SK-N-SH treated with all-trans-retinoic acid at 6 μM for 48 hours (cell line): ENCODE data around the gene MAPK10.

Experiments used
- ATAC-seq: fragments of 200-7000 bp; cut with Tn5 transposase; 3 replicates; pipeline ENCODE4 v1.9.1; 2020; ENCODE audit warnings: mild to moderate bottlenecking, moderate library complexity
- ARNTL ChIP-seq: fragments of 450-650 bp; formaldehyde crosslinking; IDR thresholded peaks from 2 replicates; pipeline ENCODE4 v1.5.0; 2020; ENCODE audit warnings: low read depth, mild to moderate bottlenecking, moderate library complexity, borderline replicate concordance
- BACH2 ChIP-seq: fragments of 250-450 bp; sonication (Bioruptor Pico); IDR thresholded peaks from 2 replicates; pipeline ENCODE4 v1.9.0; 2021; ENCODE audit warnings: mild to moderate bottlenecking, borderline replicate concordance
- CREB5 ChIP-seq: fragments of 250-450 bp; sonication (Bioruptor Pico); IDR thresholded peaks from 2 replicates; pipeline ENCODE4 v1.5.1; 2020; ENCODE audit warnings: low read depth, mild to moderate bottlenecking, moderate library complexity
- CSRNP3 ChIP-seq: fragments of 250-450 bp; sonication (Bioruptor Pico); IDR thresholded peaks from 2 replicates; pipeline ENCODE4 v1.5.1; 2021; ENCODE audit warnings: mild to moderate bottlenecking, moderate library complexity
- ESRRG ChIP-seq: fragments of 250-450 bp; sonication (Bioruptor Pico); IDR thresholded peaks from 2 replicates; pipeline ENCODE4 v1.6.1; 2021; ENCODE audit warnings: mild to moderate bottlenecking
- GLIS3 ChIP-seq: fragments of 250-450 bp; sonication (Bioruptor Pico); IDR thresholded peaks from 2 replicates; pipeline ENCODE4 v1.5.0; 2020; ENCODE audit warnings: mild to moderate bottlenecking, moderate library complexity
- ISL1 ChIP-seq: fragments of 250-450 bp; sonication (Bioruptor Pico); IDR thresholded peaks from 2 replicates; pipeline ENCODE4 v2.1.2; 2022; ENCODE audit warnings: mild to moderate bottlenecking, moderate library complexity
- OSR1 ChIP-seq: fragments of 250-450 bp; sonication (Bioruptor Pico); IDR thresholded peaks from 2 replicates; pipeline ENCODE4 v1.8.0; 2022; ENCODE audit warnings: moderate library complexity, mild to moderate bottlenecking, inconsistent platforms
- POU6F1 ChIP-seq: fragments of 250-450 bp; sonication (Bioruptor Pico); IDR thresholded peaks from 2 replicates; pipeline ENCODE4 v1.8.0; 2021; ENCODE audit warnings: low read depth, mild to moderate bottlenecking, moderate library complexity, borderline replicate concordance
- PPARA ChIP-seq: fragments of 250-450 bp; sonication (Bioruptor Pico); IDR thresholded peaks from 2 replicates; pipeline ENCODE4 v1.5.0; 2020; ENCODE audit warnings: mild to moderate bottlenecking, borderline replicate concordance
- RARB ChIP-seq: fragments of 250-450 bp; sonication (Bioruptor Pico); IDR thresholded peaks from 2 replicates; pipeline ENCODE4 v1.8.0; 2021; ENCODE audit warnings: mild to moderate bottlenecking, moderate library complexity
- SNAI2 ChIP-seq: fragments of 250-450 bp; sonication (Bioruptor Pico); IDR thresholded peaks from 2 replicates; pipeline ENCODE4 v1.5.0; 2020; ENCODE audit warnings: mild to moderate bottlenecking, moderate library complexity
- TCF4 ChIP-seq: fragments of 250-450 bp; sonication (Bioruptor Pico); IDR thresholded peaks from 2 replicates; pipeline ENCODE4 v1.8.0; 2021; ENCODE audit warnings: mild to moderate bottlenecking, moderate library complexity, borderline replicate concordance
- TOX ChIP-seq: fragments of 250-450 bp; sonication (Bioruptor Pico); IDR thresholded peaks from 2 replicates; pipeline ENCODE4 v1.8.0; 2021; ENCODE audit warnings: mild to moderate bottlenecking, moderate library complexity, borderline replicate concordance
- TSHZ2 ChIP-seq: fragments of 250-450 bp; sonication (Bioruptor Pico); IDR thresholded peaks from 2 replicates; pipeline ENCODE4 v1.5.0; 2020; ENCODE audit warnings: mild to moderate bottlenecking, moderate library complexity
- ZC3H10 ChIP-seq: fragments of 250-450 bp; sonication (Bioruptor Pico); IDR thresholded peaks from 2 replicates; pipeline ENCODE4 v1.5.1; 2021; ENCODE audit warnings: mild to moderate bottlenecking, moderate library complexity
- ZFP3 ChIP-seq: fragments of 250-450 bp; sonication (Bioruptor Pico); IDR thresholded peaks from 2 replicates; pipeline ENCODE4 v1.5.0; 2020; ENCODE audit warnings: mild to moderate bottlenecking, moderate library complexity
- ZFP30 ChIP-seq: fragments of 450-650 bp; formaldehyde crosslinking; IDR thresholded peaks from 2 replicates; pipeline ENCODE4 v1.5.0; 2022; ENCODE audit warnings: mild to moderate bottlenecking, moderate library complexity
- ZNF70 ChIP-seq: fragments of 450-650 bp; formaldehyde crosslinking; IDR thresholded peaks from 2 replicates; pipeline ENCODE4 v1.5.0; 2020; ENCODE audit warnings: mild to moderate bottlenecking, moderate library complexity
- ZNF8 ChIP-seq: fragments of 450-650 bp; formaldehyde crosslinking; IDR thresholded peaks from 2 replicates; pipeline ENCODE4 v1.5.0; 2020; ENCODE audit warnings: mild to moderate bottlenecking, moderate library complexity

Gene MAPK10

GRCh38 chr4:86044593-86044985, 315.3 kb downstream of the MAPK10 start:
- TF ChIP-seq BACH2 (CRISPR knock-in tag): no peak
- TF ChIP-seq CSRNP3 (CRISPR knock-in tag): no peak
- no peak for TF ChIP-seq ZFP30 (CRISPR knock-in tag)
- TF ChIP-seq ZFP3 (CRISPR knock-in tag): no peak
- TF ChIP-seq ZNF70: no peak
- TF ChIP-seq POU6F1 (CRISPR knock-in tag): no peak
- TF ChIP-seq ZNF8 (CRISPR knock-in tag): no peak
- TF ChIP-seq CREB5 (CRISPR knock-in tag): no peak
- no peak for TF ChIP-seq TOX (CRISPR knock-in tag)
- TF ChIP-seq SNAI2 (CRISPR knock-in tag): no peak
- TF ChIP-seq TCF4 (CRISPR knock-in tag): no peak
- no peak for TF ChIP-seq OSR1 (CRISPR knock-in tag)
- TF ChIP-seq ARNTL (CRISPR knock-in tag): no peak
- no peak for TF ChIP-seq ESRRG (CRISPR knock-in tag)
- no peak; the same call in 2 of the 3 replicates for ATAC-seq

- ATAC-seq: peak; percentile 96
- TF ChIP-seq SNAI2 (CRISPR knock-in tag) (no peak), TOX (CRISPR knock-in tag) (no peak), BACH2 (CRISPR knock-in tag) (no peak), ZFP30 (CRISPR knock-in tag) (no peak)
Measured at GRCh38 chr4:86043755-86044592, 315.9 kb downstream of the MAPK10 start.

- no peak for ATAC-seq
Measured at GRCh38 chr4:86038037-86038436, 321.8 kb downstream of the MAPK10 start.

GRCh38 chr4:86036736-86037135, 323.1 kb downstream of the MAPK10 start:
- no peak for TF ChIP-seq ZFP3 (CRISPR knock-in tag)
- no peak for TF ChIP-seq GLIS3 (CRISPR knock-in tag)
- no peak for TF ChIP-seq ARNTL (CRISPR knock-in tag)
- TF ChIP-seq TSHZ2 (CRISPR knock-in tag): no peak
- TF ChIP-seq PPARA (CRISPR knock-in tag): no peak
- no peak for TF ChIP-seq CREB5 (CRISPR knock-in tag)
- TF ChIP-seq BACH2 (CRISPR knock-in tag): no peak
- no peak for TF ChIP-seq ZFP30 (CRISPR knock-in tag)
- TF ChIP-seq OSR1 (CRISPR knock-in tag): no peak
- no peak for TF ChIP-seq ZNF70
- no peak for TF ChIP-seq ZC3H10 (CRISPR knock-in tag)
- TF ChIP-seq TOX (CRISPR knock-in tag): no peak
- TF ChIP-seq ISL1 (CRISPR knock-in tag): no peak
- no peak for TF ChIP-seq CSRNP3 (CRISPR knock-in tag)
- no peak; the same call in 2 of the 3 replicates for ATAC-seq

More at GRCh38 chr4:86038037-86038436, 321.8 kb downstream of the MAPK10 start:
- TF ChIP-seq ZC3H10 (CRISPR knock-in tag): no peak
- no peak for TF ChIP-seq BACH2 (CRISPR knock-in tag)
- no peak for TF ChIP-seq ZFP30 (CRISPR knock-in tag)
- no peak for TF ChIP-seq ZNF8 (CRISPR knock-in tag)
- TF ChIP-seq ESRRG (CRISPR knock-in tag): no peak
- TF ChIP-seq TCF4 (CRISPR knock-in tag): no peak
- TF ChIP-seq ZFP3 (CRISPR knock-in tag): no peak
- no peak for TF ChIP-seq RARB (CRISPR knock-in tag)
- no peak for TF ChIP-seq ZNF70
